Peyer's patch (tissue), 4 donors: ENCODE results near the gene MOG. TPM values are rescaled to one million over a fixed set of nuclear protein-coding genes. Genes with fewer than 3 reads are reported as not detected.

ENCODE experiments used
- DNase-seq, 3 donors: peaks; one replicate each; pipeline ENCODE4 v3.0.0-alpha.2; 2017 to 2019
- H3K27ac ChIP-seq, 4 donors: fragments of 200-600 bp; sonication (generic); one replicate each; pipeline ENCODE4 v1.5.1; 2016 to 2019
- H3K27me3 ChIP-seq, 2 donors: fragments of 200-600 bp; sonication (generic); one replicate each; pipeline ENCODE4 v1.5.1; 2019
- H3K36me3 ChIP-seq, 3 donors: fragments of 200-600 bp; sonication (generic); one replicate each; pipeline ENCODE4 v1.5.1; 2016 to 2019
- H3K4me1 ChIP-seq, 4 donors: fragments of 200-600 bp; sonication (generic); one replicate each; pipeline ENCODE4 v1.5.1; 2016 to 2019
- H3K4me3 ChIP-seq, 4 donors: fragments of 200-600 bp; sonication (generic); 1 replicate in 3 of 4; 2 replicates in 1 of 4; pipeline ENCODE4 v1.5.1; 2016 to 2019; ENCODE audit warnings: mild to moderate bottlenecking in 1 of 4
- H3K9me3 ChIP-seq, 4 donors: fragments of 200-600 bp; sonication (generic); one replicate each; pipeline ENCODE4 v1.5.1; 2016 to 2019; ENCODE audit warnings: mild to moderate bottlenecking in 1 of 4
- CTCF ChIP-seq, 6 experiments: fragments of 450-650 bp in 4 of 6; fragments of 200-600 bp in 2 of 6; sonication (generic) in 1 of 6; IDR thresholded peaks; one replicate each; pipeline ENCODE4 v1.5.1; 2017 to 2019; ENCODE audit warnings: antibody characterized with exemption in 6 of 6, mild to moderate bottlenecking in 3 of 6, moderate library complexity in 1 of 6
- POLR2A ChIP-seq, 2 donors: fragments of 450-650 bp; IDR thresholded peaks; one replicate each; pipeline ENCODE4 v1.5.1; 2017; ENCODE audit warnings: antibody characterized with exemption in 2 of 2, mild to moderate bottlenecking in 2 of 2, moderate library complexity in 2 of 2
- total RNA-seq, 4 donors: library from RNA; depleted of rRNA; stranded (reverse); fragments of >200 nt; gene quantifications; one replicate each; pipeline ENCODE4 v1.1.0, GENCODE V29; 2016

MOG gene
- total RNA-seq, 4 donors from 2014 or later, result not detected

GRCh38 chr6:29681811-29682210 is 24.9 kb downstream of the MOG start:
- Histone ChIP-seq H3K4me3 (no peak overlapping the region), H3K36me3 (no peaks in the 10 kb centered on the region), H3K4me1 (no peaks in the 10 kb centered on the region), H3K9me3 (no peaks in the 10 kb centered on the region), H3K27ac (no peak overlapping the region), H3K27me3 (no peaks in the 10 kb centered on the region)
- no peak for TF ChIP-seq POLR2A (IDR thresholded peaks at IDR 0.05)
- TF ChIP-seq CTCF (IDR thresholded peaks at IDR 0.05), result no peak
- no peak for DNase-seq

GRCh38 chr6:29685718-29686326 is 28.9 kb downstream of the MOG start:
- H3K27ac ChIP-seq, result no peak overlapping the region
- TF ChIP-seq CTCF (IDR thresholded peaks at IDR 0.05) (no peak), POLR2A (IDR thresholded peaks at IDR 0.05) (no peak)
- H3K4me3 ChIP-seq, result no peak overlapping the region
- no peaks in the 10 kb centered on the region for H3K9me3 ChIP-seq
- DNase-seq, result no peak
- no peaks in the 10 kb centered on the region for H3K4me1 ChIP-seq
- no peaks in the 10 kb centered on the region for H3K27me3 ChIP-seq
- H3K36me3 ChIP-seq, result no peaks in the 10 kb centered on the region

- Histone ChIP-seq H3K27ac (no peak overlapping the region), H3K27me3 (no peaks in the 10 kb centered on the region), H3K4me3 (no peak overlapping the region), H3K36me3 (no peaks in the 10 kb centered on the region), H3K4me1 (no peaks in the 10 kb centered on the region), H3K9me3 (no peaks in the 10 kb centered on the region)
- DNase-seq, result no peak
- no peak for TF ChIP-seq CTCF (IDR thresholded peaks at IDR 0.05)
- no peak for TF ChIP-seq POLR2A (IDR thresholded peaks at IDR 0.05)
These were observed 37.7 kb downstream of the MOG start for GRCh38 chr6:29694637-29695036.

- H3K27me3 ChIP-seq, result no peaks in the 10 kb centered on the region
- H3K27ac ChIP-seq, result no peak overlapping the region
- TF ChIP-seq POLR2A (IDR thresholded peaks at IDR 0.05), result no peak
- peak in 2 of 6 experiments; percentile 16 to 18 for TF ChIP-seq CTCF (IDR thresholded peaks at IDR 0.05)
- no peaks in the 10 kb centered on the region for H3K36me3 ChIP-seq
- no peaks in the 10 kb centered on the region for H3K9me3 ChIP-seq
- DNase-seq, result no peak
- no peaks in the 10 kb centered on the region for H3K4me1 ChIP-seq
- no peak overlapping the region for H3K4me3 ChIP-seq
These were observed 39.5 kb downstream of the MOG start for GRCh38 chr6:29696147-29697125.

GRCh38 chr6:29702519-29703103 is 45.7 kb downstream of the MOG start:
- Histone ChIP-seq H3K4me1 (no peaks in the 10 kb centered on the region), H3K9me3 (no peaks in the 10 kb centered on the region), H3K27me3 (no peaks in the 10 kb centered on the region), H3K27ac (no peak overlapping the region), H3K4me3 (no peak overlapping the region), H3K36me3 (no peaks in the 10 kb centered on the region)
- DNase-seq, result peak; percentile 46 to 79 (median 69)
- TF ChIP-seq POLR2A (IDR thresholded peaks at IDR 0.05), result no peak
- peak in 4 of 6 experiments; percentile 26 to 66 (median 35) for TF ChIP-seq CTCF (IDR thresholded peaks at IDR 0.05)
